GM19023 (cell line): ENCODE results near the gene DCDC2.
"Not testable (repeated sequence)": the region's sequence is repeated elsewhere in the genome, so short reads cannot be mapped to it uniquely, and the experiment has no call there.

Experiments used
- ATAC-seq: cut with Tn5 transposase; IDR thresholded peaks from one replicate; pipeline ENCODE4 v1.9.1; 2021; ENCODE audit warnings: mild to moderate bottlenecking, moderate library complexity; ENCODE audit not compliant: unreplicated experiment

Gene DCDC2

GRCh38 chr6:24154121-24154520 lies 203.7 kb downstream of the DCDC2 start:
- ATAC-seq: no peak

GRCh38 chr6:24152014-24152413 lies 205.8 kb downstream of the DCDC2 start:
- ATAC-seq: no peak

GRCh38 chr6:24149836-24150235 lies 208.0 kb downstream of the DCDC2 start:
- no peak for ATAC-seq

- no peak for ATAC-seq
Measured at GRCh38 chr6:24149296-24149695, 208.6 kb downstream of the DCDC2 start.

- no peak for ATAC-seq
Measured at GRCh38 chr6:24148684-24149083, 209.2 kb downstream of the DCDC2 start.

- ATAC-seq: no peak
Measured at GRCh38 chr6:24148154-24148570, 209.7 kb downstream of the DCDC2 start.

GRCh38 chr6:24147511-24148153 lies 210.2 kb downstream of the DCDC2 start:
- no peak for ATAC-seq

GRCh38 chr6:24146871-24147270 lies 211.0 kb downstream of the DCDC2 start:
- no peak for ATAC-seq

GRCh38 chr6:24145690-24146131 lies 212.1 kb downstream of the DCDC2 start:
- ATAC-seq: no peak

GRCh38 chr6:24142733-24143132 lies 215.1 kb downstream of the DCDC2 start:
- not testable (repeated sequence) for ATAC-seq

GRCh38 chr6:24140591-24140990 lies 217.3 kb downstream of the DCDC2 start:
- no peak for ATAC-seq

GRCh38 chr6:24139639-24140038 lies 218.2 kb downstream of the DCDC2 start:
- no peak for ATAC-seq

- no peak for ATAC-seq
Measured at GRCh38 chr6:24139080-24139479, 218.8 kb downstream of the DCDC2 start.

- no peak for ATAC-seq
Measured at GRCh38 chr6:24131751-24132150, 226.1 kb downstream of the DCDC2 start.

GRCh38 chr6:24127316-24127715 lies 230.5 kb downstream of the DCDC2 start:
- no peak for ATAC-seq

- no peak for ATAC-seq
Measured at GRCh38 chr6:24126586-24127192, 231.2 kb downstream of the DCDC2 start.

GRCh38 chr6:24125980-24126379 lies 231.9 kb downstream of the DCDC2 start, which contains the start of gene NRSN1:
Gene NRSN1 (plus strand): TSS chr6:24126215. CDS start chr6:24134328, 8,113 bp downstream.
- ATAC-seq: no peak

GRCh38 chr6:24122139-24122538 lies 235.7 kb downstream of the DCDC2 start:
- no peak for ATAC-seq
